Putamen (tissue), 1 donor: Measurements from ENCODE around the gene LHFPL6.

ENCODE experiments used
- DNase-seq: peaks from one replicate; pipeline ENCODE4 v3.0.0-alpha.2; 2016; ENCODE audit warnings: low spot score

The LHFPL6 gene

GRCh38 chr13:39297664-39298171, 305.3 kb downstream of the LHFPL6 start:
- no peak for DNase-seq

- no peak for DNase-seq
Measured at GRCh38 chr13:39297023-39297422, 306.0 kb downstream of the LHFPL6 start.

- DNase-seq, result no peak
Measured at GRCh38 chr13:39296193-39296592, 306.8 kb downstream of the LHFPL6 start.
